ENCODE data around the gene CCDC112.

DNA sequence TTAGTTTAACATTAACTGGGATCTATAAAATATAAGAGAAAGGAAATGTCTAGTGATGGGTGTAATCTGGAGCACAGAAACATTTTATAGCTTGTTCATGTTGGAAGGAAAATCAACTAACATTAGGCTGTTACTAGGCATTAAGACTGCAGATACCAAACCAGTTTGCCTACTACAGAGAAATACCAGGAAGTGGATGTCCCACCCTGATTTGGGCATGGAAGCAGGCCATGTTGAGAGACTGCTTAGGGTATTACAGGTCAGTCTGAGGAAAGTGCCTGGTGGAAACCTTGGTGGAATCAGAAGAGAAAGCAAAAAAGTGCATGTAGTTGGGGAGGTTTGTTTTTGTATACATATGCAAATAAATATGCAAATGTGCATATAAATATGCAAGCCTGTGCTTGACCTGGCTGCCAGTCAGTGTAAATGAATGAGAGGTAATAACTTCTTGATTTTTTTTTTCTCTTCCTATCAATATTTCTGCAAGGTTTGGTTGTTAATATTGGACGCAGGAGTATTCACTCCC is 9.6 kb upstream of the CCDC112 start:
- TF ChIP-seq, protein P1, sequence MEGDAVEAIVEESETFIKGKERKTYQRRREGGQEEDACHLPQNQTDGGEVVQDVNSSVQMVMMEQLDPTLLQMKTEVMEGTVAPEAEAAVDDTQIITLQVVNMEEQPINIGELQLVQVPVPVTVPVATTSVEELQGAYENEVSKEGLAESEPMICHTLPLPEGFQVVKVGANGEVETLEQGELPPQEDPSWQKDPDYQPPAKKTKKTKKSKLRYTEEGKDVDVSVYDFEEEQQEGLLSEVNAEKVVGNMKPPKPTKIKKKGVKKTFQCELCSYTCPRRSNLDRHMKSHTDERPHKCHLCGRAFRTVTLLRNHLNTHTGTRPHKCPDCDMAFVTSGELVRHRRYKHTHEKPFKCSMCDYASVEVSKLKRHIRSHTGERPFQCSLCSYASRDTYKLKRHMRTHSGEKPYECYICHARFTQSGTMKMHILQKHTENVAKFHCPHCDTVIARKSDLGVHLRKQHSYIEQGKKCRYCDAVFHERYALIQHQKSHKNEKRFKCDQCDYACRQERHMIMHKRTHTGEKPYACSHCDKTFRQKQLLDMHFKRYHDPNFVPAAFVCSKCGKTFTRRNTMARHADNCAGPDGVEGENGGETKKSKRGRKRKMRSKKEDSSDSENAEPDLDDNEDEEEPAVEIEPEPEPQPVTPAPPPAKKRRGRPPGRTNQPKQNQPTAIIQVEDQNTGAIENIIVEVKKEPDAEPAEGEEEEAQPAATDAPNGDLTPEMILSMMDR (IDR thresholded peaks at IDR 0.05) = no peak
- TF ChIP-seq POLR2A (IDR thresholded peaks at IDR 0.05) = no peak

All from lower leg skin (tissue), 3 donors.